Stimulated activated CD8-positive, alpha-beta memory T cell treated with anti-CD3 and anti-CD28 coated beads, Interleukin-15, amount 100 ng/mL, for 1 hour (primary cell): ENCODE data around the gene RPGRIP1L.

Source experiments
- DNase-seq: peaks from one replicate; pipeline ENCODE4 v3.0.0-alpha.2; 2020; ENCODE audit warnings: low read depth

Gene RPGRIP1L

GRCh38 chr16:53651357-53651756, 52.3 kb downstream of the RPGRIP1L start:
- no peak for DNase-seq

GRCh38 chr16:53646506-53646905, 57.2 kb downstream of the RPGRIP1L start:
- DNase-seq, result no peak

DNA sequence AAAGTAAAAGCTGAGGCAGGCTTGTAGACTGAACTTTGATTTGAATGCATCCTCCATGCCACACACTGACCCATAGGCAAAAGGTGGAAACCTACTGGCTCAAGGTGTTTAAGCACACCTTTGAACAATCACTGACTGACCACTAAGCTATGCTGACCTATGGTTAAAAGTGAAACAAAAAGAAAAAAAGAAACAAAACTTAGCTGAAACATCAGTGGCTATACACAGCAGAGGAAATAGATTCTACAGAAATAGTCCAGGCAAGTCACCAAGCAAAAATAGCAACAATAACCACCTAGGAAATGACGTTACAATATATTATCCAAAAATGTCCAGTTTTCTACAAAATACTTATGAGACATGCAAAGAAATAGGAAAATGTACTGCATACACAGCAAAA, 60.2 kb downstream of the RPGRIP1L start:
- no peak for DNase-seq

DNA sequence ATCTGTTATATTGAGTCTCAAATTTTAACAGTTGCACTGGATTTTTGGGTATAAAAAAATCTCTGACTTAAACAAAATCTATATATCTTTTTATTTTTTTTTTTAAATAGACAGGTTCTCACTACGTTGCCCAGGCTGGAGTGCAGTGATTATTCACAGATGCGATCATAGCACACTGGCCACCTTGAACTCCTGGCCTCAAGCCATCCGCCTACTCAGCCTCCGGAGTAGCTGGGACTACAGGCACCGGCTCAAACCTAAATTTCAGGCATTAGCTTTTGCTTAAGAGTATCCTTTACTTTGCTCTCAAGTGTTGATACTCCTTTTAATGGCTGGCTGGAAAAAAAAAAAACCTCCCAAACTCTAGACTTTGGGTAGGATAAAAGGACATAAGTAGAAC, 61.6 kb downstream of the RPGRIP1L start:
- no peak for DNase-seq

DNA sequence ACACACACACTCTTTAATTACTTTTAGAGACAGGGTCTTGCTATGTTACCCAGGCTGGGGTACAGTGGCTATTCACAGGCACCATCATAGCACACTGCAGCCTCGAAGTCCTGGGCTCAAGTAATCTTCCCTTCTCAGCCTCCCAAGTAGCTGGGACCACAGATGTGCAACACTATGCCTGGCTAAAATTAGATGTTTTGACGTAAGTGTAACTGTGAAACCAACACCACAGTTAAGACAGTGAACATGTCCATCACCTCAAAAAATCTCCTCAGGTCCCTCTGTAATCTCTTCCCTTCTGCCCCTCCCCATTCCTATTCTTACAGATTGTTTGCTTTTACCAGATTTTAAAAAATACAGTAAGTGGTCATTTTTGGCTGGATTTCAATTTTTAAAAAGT, 66.7 kb downstream of the RPGRIP1L start:
- no peak for DNase-seq

DNA sequence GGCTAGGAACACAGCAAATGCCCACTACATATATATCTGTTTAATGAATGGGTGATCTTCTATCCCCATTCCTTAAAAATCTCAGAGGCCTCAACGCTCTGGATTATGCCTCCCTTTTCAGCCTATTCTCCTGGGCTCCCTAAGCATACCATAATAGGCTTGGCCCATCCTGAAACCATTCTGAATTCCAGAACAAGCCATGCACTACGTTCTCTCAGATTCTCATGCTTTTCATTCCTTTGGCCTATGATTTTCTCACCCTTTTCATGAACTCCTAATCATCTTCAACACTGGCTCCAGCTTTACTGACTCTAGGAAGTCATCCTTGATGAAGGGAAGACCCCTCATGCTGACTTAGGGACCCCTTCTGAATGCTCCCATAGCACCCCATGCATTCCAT, 71.1 kb downstream of the RPGRIP1L start:
- no peak for DNase-seq

DNA sequence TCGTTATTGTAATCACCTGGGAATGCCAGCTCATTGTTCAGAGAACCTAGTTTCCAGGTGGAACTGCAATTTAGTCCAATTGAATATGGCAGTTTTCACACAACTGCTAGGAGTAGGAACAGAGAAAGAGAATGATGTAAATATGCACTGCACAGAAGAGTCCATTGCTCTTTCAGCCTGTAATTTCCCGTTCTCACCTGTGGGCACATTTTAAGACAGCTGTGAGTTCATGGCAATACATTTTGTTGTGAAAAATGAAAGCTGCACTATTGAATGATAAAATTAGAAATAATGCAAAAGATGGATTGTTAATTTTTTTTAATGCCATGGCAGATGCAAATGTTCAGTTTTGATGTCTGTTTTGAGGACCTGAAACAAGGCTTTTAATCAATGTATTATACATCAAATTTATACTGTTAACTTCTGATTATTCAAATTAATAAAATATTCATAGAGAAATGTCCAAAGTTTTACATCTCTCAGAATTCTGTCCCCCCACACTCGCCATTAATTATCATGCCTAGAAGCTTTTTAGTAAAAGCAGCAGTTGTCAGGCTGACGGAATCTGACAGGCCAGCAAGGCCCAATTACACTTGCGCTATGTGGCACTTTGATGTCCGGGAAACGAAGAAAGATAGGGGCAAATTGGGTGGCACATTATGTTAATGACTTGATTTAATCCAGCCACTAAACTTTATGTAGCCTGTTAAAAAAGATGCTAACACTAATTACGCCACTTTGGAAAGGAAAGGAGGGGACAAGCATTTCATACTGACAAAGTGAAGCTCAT, 72.2 kb downstream of the RPGRIP1L start:
- DNase-seq, result no peak

DNA sequence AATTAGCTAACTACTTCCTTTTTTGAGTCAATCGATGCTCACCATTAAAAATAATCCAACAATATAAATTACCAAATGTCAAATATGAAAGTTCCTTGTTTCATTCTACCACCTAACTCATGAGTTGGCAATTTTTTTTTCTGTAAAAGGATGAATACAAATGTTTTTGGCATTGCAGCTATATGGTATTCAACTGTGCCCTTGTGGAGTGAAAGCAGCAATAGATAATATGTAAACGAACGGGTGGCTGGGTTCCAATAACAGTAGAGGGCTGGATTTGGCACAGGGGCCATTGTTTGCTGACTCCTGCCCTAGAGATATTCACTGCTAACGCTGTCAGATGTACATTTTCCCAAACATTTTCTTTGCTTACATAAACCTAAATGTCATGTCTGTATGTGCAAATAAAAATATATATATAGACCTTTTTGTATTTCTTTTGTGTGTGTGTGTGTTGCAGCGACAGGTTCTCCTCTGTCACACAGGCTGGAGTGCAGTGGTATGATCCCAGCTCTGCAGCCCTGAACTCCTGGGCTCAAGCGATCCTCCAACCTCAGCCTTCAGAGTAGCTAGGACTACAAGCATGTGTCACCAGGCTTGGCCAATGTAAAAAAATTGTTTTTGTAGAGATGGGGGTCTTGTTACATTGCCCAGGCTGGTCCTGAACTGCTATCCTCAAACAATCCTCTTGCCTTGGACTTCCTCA, 73.9 kb downstream of the RPGRIP1L start:
- no peak for DNase-seq

DNA sequence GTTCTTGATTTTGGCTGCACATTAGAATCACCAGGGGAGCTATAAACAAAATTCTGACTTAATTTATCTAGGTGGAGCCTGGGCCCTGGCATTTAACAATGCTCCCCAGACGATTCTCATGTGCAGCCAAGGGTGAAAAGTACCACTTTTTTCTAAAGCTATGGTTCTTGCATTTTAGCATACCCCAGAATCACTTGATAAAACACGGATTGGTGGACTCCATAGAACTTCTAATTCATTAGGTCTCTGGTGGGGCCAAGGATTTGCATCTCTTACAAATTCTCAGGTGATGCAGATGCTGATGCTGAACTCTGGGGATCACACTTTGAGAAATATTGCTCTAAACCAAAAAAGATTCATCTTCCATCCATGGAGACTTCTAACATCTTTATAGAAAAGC, 74.5 kb downstream of the RPGRIP1L start:
- DNase-seq, result no peak

GRCh38 chr16:53626811-53627210, 76.8 kb downstream of the RPGRIP1L start:
- no peak for DNase-seq

DNA sequence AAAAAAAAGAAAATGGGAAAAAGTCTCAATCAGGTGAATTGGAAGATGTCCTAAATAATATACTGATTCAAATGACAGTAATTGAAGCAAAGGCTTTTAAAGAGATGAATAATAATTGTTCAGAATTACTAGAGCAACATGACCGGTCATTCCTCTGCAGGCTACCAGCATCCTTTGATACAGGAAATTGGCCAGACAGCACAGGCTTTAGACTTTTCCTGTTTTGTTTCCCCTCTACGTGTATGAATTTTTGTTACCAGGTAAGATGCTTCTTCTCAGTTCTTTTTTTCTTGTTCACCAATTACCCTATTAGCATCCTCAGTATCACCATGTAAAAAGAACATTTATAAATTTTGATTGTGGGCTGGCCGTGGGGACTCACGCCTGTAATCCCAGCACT, 77.5 kb downstream of the RPGRIP1L start:
- no peak for DNase-seq

DNA sequence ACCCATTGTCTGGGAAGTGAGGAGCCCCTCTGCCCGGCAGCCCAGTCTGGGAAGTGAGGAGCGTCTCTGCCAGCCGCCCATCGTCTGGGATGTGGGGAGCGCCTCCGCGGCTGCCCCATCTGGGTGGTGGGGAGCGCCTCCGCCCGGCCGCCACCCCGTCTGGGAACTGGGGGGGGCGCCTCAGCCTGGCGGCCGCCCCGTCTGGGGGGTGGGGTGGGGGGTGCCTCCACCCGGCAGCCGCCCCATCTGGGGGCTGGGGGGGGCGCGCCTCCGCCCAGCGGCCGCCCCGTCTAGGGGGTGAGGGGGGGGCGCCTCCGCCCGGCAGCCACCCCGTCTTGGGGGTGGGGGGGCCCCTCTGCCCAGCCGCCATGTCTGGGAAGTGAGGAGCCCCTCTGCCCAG, 78.4 kb downstream of the RPGRIP1L start:
- no peak for DNase-seq

GRCh38 chr16:53622315-53622714, 81.3 kb downstream of the RPGRIP1L start:
- no peak for DNase-seq

DNA sequence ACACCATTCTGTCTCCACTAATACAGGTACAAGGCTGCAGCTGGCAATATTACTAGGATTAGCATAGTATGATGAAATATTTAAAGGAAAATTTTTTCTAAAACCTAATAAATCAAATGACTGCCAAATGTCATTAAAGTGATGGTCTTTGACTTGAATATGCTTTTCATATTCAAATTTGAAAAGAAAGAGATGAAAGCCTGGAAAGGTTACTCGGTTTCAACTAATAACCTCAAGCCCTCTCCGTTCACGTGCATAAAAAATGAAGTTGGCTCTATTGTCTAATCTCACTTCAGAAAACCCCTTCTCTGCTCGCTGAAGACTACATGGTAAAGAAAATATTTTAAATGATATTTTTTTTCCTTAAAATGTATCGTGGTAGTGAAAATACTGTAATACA, 83.2 kb downstream of the RPGRIP1L start:
- no peak for DNase-seq

DNA sequence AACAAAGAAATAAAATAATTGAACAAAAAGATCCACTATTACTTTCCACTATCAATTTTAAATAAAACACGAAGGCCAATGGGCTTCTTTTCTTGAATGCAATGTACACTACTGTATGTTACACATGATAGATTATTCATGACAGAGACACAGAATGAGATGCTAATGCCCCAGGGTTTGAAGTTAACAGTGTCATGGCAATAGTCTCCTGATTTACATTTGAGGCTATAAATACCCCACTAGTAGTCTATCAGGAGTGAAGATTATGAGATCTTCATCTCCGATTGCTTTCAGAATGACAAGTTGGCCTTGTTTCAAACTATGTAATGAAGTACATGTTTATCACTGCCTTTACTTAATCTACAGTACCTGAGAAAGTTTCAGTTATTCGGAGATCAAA, 84.4 kb downstream of the RPGRIP1L start:
- no peak for DNase-seq

- DNase-seq, result no peak
Measured at GRCh38 chr16:53614346-53614745, 89.3 kb downstream of the RPGRIP1L start.

DNA sequence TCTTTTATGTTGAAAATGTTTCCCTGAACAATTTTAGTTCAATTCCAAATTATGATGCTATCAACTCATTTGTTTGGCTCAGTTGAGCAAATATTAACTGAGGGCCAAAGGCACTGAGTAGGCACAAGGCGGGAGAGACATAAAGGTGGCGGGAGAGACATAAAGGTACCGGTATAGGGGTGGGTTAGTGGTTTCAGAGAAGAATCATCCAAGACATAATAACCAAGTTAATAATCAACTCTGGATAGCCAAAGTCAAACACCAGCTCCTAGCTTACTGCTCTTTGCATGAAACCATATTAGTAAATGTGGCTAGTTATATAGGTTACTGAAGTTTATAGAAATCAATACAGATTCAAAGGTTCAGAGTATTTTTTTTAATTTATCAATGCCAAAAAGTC, 91.7 kb downstream of the RPGRIP1L start:
- DNase-seq, result no peak

- no peak for DNase-seq
Measured at GRCh38 chr16:53611179-53611696, 92.4 kb downstream of the RPGRIP1L start.

- no peak for DNase-seq
Measured at GRCh38 chr16:53609536-53609935, 94.1 kb downstream of the RPGRIP1L start.

- no peak for DNase-seq
Measured at GRCh38 chr16:53608094-53608493, 95.6 kb downstream of the RPGRIP1L start.

- DNase-seq, result no peak
Measured at GRCh38 chr16:53605831-53606400, 97.7 kb downstream of the RPGRIP1L start.

DNA sequence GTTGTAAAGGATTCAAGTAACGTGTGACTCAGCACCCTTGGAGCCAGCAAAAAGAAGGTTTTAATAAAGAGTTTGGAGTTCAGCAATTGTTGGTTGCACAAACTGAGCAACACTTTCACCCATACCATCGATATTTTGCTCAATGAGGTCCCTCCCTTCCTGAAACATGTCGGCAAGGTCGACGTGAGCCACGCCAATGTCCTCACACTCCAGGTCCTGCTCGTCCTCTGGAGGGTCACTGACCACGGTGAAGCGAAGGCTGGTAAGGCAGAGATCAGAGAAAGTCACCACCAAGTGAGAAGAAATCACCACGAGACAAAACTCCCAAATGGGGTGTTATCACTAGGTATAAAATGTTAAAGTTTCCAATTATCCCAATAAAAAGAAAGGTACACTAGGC, 98.3 kb downstream of the RPGRIP1L start:
- DNase-seq, result no peak

DNA sequence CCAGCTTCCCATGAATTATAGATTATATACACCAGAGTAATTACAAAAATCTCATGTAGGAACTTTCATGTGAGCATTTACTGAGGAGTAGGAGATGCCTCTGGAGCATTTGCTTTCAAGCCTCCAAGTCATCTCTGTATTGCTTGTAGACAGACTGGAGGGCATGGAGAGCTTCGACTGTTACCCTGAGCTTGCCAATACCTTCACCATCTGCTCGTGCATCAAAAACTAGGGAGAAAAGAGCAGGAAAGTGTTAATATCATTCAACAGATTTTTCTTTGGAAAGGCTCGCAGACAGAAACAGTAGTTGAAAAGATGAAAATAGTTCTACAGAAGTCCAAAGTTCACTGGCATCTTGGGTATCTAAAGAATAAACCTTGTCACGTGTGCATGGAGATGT, 101.7 kb downstream of the RPGRIP1L start:
- DNase-seq, result no peak
